ENCODE measurements around the gene CARTPT.

Gene CARTPT

GRCh38 chr5:71740015-71740753, 21.1 kb downstream of the CARTPT start:
- no peaks in the 10 kb centered on the region for H3K36me3 ChIP-seq (ENCODE audit: insufficient read depth, low read length)
- H3K27me3 ChIP-seq (ENCODE audit: insufficient read depth, low read length): no peaks in the 10 kb centered on the region
- TF ChIP-seq EZH2 (IDR thresholded peaks at IDR 0.05; ENCODE audit: borderline replicate concordance, low read length): no peak
- TF ChIP-seq CTCF (IDR thresholded peaks at IDR 0.05; ENCODE audit: low read length): no peak
- H2AFZ ChIP-seq (ENCODE audit: low read length): no peak overlapping the region
- H3K9ac ChIP-seq (ENCODE audit: low read length): no peak overlapping the region
- no peak overlapping the region for H3K27ac ChIP-seq (ENCODE audit: low read depth, low read length, poor library complexity, severe bottlenecking)
- H3K9me3 ChIP-seq (ENCODE audit: low read length): no peaks in the 10 kb centered on the region
- H4K20me1 ChIP-seq (ENCODE audit: insufficient read depth, low read length): no peaks in the 10 kb centered on the region
- H3K79me2 ChIP-seq (ENCODE audit: insufficient read depth, low read length): no peaks in the 10 kb centered on the region
- no peak overlapping the region for H3K4me2 ChIP-seq (ENCODE audit: low read length)
- H3K9me2 ChIP-seq (ENCODE audit: low read depth, low read length): no peaks in the 10 kb centered on the region
- H3F3A ChIP-seq (ENCODE audit: insufficient read depth, low read length): no peaks in the 10 kb centered on the region
- H3K4me1 ChIP-seq (ENCODE audit: insufficient read depth, low read length, severe bottlenecking): no peaks in the 10 kb centered on the region
- no peak overlapping the region for H3K4me3 ChIP-seq (ENCODE audit: low read depth, low read length, poor library complexity, severe bottlenecking)

DNA sequence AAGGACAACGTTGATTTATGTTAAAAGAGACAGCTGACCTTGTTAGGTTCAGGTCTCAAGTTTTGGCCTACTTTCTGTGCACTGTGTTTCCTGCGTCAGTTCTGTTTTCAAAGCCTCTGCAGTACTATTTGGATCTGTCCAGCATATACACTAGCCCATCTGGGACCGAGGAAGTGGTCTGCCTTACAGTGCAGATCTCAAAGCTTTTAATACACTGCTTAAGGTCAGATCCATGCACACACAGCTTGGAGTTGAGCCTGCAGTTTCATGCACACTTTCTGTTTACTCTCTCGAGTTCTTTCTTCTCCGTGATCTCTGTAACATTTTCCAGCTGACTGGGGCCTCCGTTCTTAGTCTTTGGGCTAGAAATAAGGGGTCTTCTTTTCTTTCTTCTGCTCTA, 24.1 kb downstream of the CARTPT start:
- Histone ChIP-seq H3K27ac (ENCODE audit: low read depth, low read length, poor library complexity, severe bottlenecking) (no peak overlapping the region), H3K79me2 (ENCODE audit: insufficient read depth, low read length) (no peaks in the 10 kb centered on the region), H3K4me3 (ENCODE audit: low read depth, low read length, poor library complexity, severe bottlenecking) (no peak overlapping the region), H4K20me1 (ENCODE audit: insufficient read depth, low read length) (no peaks in the 10 kb centered on the region), H3K27me3 (ENCODE audit: insufficient read depth, low read length) (no peaks in the 10 kb centered on the region), H2AFZ (ENCODE audit: low read length) (no peak overlapping the region), H3K36me3 (ENCODE audit: insufficient read depth, low read length) (no peaks in the 10 kb centered on the region), H3F3A (ENCODE audit: insufficient read depth, low read length) (no peaks in the 10 kb centered on the region), H3K4me1 (ENCODE audit: insufficient read depth, low read length, severe bottlenecking) (no peaks in the 10 kb centered on the region), H3K9ac (ENCODE audit: low read length) (no peak overlapping the region), H3K4me2 (ENCODE audit: low read length) (no peak overlapping the region), H3K9me3 (ENCODE audit: low read length) (no peaks in the 10 kb centered on the region), H3K9me2 (ENCODE audit: low read depth, low read length) (no peaks in the 10 kb centered on the region)
- TF ChIP-seq CTCF (IDR thresholded peaks at IDR 0.05; ENCODE audit: low read length): no peak
- no peak for TF ChIP-seq EZH2 (IDR thresholded peaks at IDR 0.05; ENCODE audit: borderline replicate concordance, low read length)

DNA sequence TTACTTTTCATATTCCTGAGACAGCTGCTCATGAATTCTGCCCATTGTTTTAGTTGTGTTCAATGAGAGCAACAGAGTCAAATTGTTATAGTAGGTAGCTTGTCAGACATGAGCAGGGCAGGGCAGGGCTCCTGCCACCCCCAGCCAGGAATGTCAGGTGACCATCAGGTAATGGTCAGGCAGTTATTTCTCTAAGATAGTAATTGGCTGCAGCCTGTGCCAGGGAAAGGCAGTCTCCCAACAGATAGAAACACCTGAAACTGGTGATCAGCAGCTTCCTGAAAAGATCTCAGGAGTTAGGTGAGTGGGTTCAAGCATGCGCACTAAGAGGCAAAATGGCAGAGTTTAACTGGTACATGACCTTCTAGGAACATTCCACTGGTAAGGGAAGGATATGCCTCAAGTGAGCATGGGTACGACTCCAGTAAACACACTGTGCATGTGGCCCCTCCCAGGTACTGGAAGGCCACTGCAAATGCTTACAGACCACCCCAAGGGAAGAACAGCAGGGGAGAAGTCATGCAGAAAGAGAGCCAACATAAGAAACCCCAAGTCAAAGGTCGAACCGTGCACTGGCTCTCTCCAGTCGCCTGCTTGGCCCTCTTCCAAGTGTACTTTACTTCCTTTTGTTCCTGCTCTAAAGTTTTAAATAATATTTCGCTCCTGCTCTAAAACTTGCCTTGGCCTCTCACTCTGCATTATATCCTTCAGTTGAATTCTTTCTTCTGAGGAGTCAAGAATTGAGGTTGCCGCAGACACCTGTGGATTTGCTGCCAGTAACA, 25.1 kb downstream of the CARTPT start:
- H3K79me2 ChIP-seq (ENCODE audit: insufficient read depth, low read length): no peaks in the 10 kb centered on the region
- no peaks in the 10 kb centered on the region for H3K9me2 ChIP-seq (ENCODE audit: low read depth, low read length)
- no peaks in the 10 kb centered on the region for H3K4me1 ChIP-seq (ENCODE audit: insufficient read depth, low read length, severe bottlenecking)
- H3K4me2 ChIP-seq (ENCODE audit: low read length): no peak overlapping the region
- no peak overlapping the region for H3K4me3 ChIP-seq (ENCODE audit: low read depth, low read length, poor library complexity, severe bottlenecking)
- no peak overlapping the region for H3K9ac ChIP-seq (ENCODE audit: low read length)
- H2AFZ ChIP-seq (ENCODE audit: low read length): no peak overlapping the region
- no peaks in the 10 kb centered on the region for H3K9me3 ChIP-seq (ENCODE audit: low read length)
- H3K27me3 ChIP-seq (ENCODE audit: insufficient read depth, low read length): no peaks in the 10 kb centered on the region
- no peaks in the 10 kb centered on the region for H4K20me1 ChIP-seq (ENCODE audit: insufficient read depth, low read length)
- no peaks in the 10 kb centered on the region for H3F3A ChIP-seq (ENCODE audit: insufficient read depth, low read length)
- no peak for TF ChIP-seq EZH2 (IDR thresholded peaks at IDR 0.05; ENCODE audit: borderline replicate concordance, low read length)
- no peak for TF ChIP-seq CTCF (IDR thresholded peaks at IDR 0.05; ENCODE audit: low read length)
- no peak overlapping the region for H3K27ac ChIP-seq (ENCODE audit: low read depth, low read length, poor library complexity, severe bottlenecking)
- no peaks in the 10 kb centered on the region for H3K36me3 ChIP-seq (ENCODE audit: insufficient read depth, low read length)
